Measurements from ENCODE around the gene STYXL1.

- TF ChIP-seq CTCF (conservative IDR thresholded peaks at IDR 0.05; ENCODE audit: low read length) (no peak), EZH2phosphoT487 (IDR thresholded peaks at IDR 0.05; ENCODE audit: borderline replicate concordance) (no peak)
These were observed 62.7 kb downstream of the STYXL1 start for GRCh38 chr7:75985009-75985517.

Measured in Loucy (cell line).